ENCODE measurements around the gene SPIN2B.
A peak's percentile ranks its signal among the peaks of the same experiment; 100 is the strongest.
"Not testable (repeated sequence)": the region's sequence is repeated elsewhere in the genome, so short reads cannot be mapped to it uniquely, and the experiment has no call there.

Gene SPIN2B

GRCh38 chrX:57121162-57121755 is at the start of gene SPIN2B:
Gene SPIN2B (minus strand): TSS chrX:57121548.
- DNase-seq (ENCODE audit: low read depth in 1 of 2, low spot score in 1 of 2) = peak; percentile 44 to 61

GRCh38 chrX:57156397-57157049 is 35.2 kb upstream of the SPIN2B start:
- DNase-seq (ENCODE audit: low read depth in 1 of 2, low spot score in 1 of 2) = no peak

- no peak for DNase-seq (ENCODE audit: low read depth in 1 of 2, low spot score in 1 of 2)
Measured at GRCh38 chrX:57155171-57155570, 33.8 kb upstream of the SPIN2B start.

GRCh38 chrX:57152222-57152621 is 30.9 kb upstream of the SPIN2B start:
- DNase-seq (ENCODE audit: low read depth in 1 of 2, low spot score in 1 of 2) = not testable (repeated sequence)

- DNase-seq (ENCODE audit: low read depth in 1 of 2, low spot score in 1 of 2) = no peak
Measured at GRCh38 chrX:57138674-57139073, 17.3 kb upstream of the SPIN2B start.

GRCh38 chrX:57137501-57137900 is 16.2 kb upstream of the SPIN2B start:
- DNase-seq (ENCODE audit: low read depth in 1 of 2, low spot score in 1 of 2) = no peak

GRCh38 chrX:57137073-57137472 is 15.7 kb upstream of the SPIN2B start, which contains the start of gene SPIN2A:
Gene SPIN2A (minus strand): TSS chrX:57137397. CDS start chrX:57136597, 800 bp downstream.
- not testable (repeated sequence) for DNase-seq (ENCODE audit: low read depth in 1 of 2, low spot score in 1 of 2)

GRCh38 chrX:57136589-57136988 is 15.2 kb upstream of the SPIN2B start:
- DNase-seq (ENCODE audit: low read depth in 1 of 2, low spot score in 1 of 2) = not testable (repeated sequence)

- DNase-seq (ENCODE audit: low read depth in 1 of 2, low spot score in 1 of 2) = no peak
Measured at GRCh38 chrX:57135287-57135686, 13.9 kb upstream of the SPIN2B start.

GRCh38 chrX:57134702-57135101 is 13.4 kb upstream of the SPIN2B start:
- DNase-seq (ENCODE audit: low read depth in 1 of 2, low spot score in 1 of 2) = no peak

- no peak for DNase-seq (ENCODE audit: low read depth in 1 of 2, low spot score in 1 of 2)
Measured at GRCh38 chrX:57133706-57134105, 12.4 kb upstream of the SPIN2B start.

- DNase-seq (ENCODE audit: low read depth in 1 of 2, low spot score in 1 of 2) = not testable (repeated sequence)
Measured at GRCh38 chrX:57133284-57133683, 11.9 kb upstream of the SPIN2B start.

- no peak for DNase-seq (ENCODE audit: low read depth in 1 of 2, low spot score in 1 of 2)
Measured at GRCh38 chrX:57132046-57132445, 10.7 kb upstream of the SPIN2B start.

GRCh38 chrX:57121816-57122215 is 468 bp upstream of the SPIN2B start:
- no peak for DNase-seq (ENCODE audit: low read depth in 1 of 2, low spot score in 1 of 2)

GRCh38 chrX:57120619-57121161 is 658 bp downstream of the SPIN2B start:
- not testable (repeated sequence) for DNase-seq (ENCODE audit: low read depth in 1 of 2, low spot score in 1 of 2)

GRCh38 chrX:57119416-57119815 is 1.9 kb downstream of the SPIN2B start:
- DNase-seq (ENCODE audit: low read depth in 1 of 2, low spot score in 1 of 2) = no peak

GRCh38 chrX:57117566-57117965 is 3.8 kb downstream of the SPIN2B start:
- DNase-seq (ENCODE audit: low read depth in 1 of 2, low spot score in 1 of 2) = not testable (repeated sequence)

- DNase-seq (ENCODE audit: low read depth in 1 of 2, low spot score in 1 of 2) = no peak
Measured at GRCh38 chrX:57104921-57105398, 16.4 kb downstream of the SPIN2B start.

GRCh38 chrX:57104406-57104805 is 16.9 kb downstream of the SPIN2B start:
- DNase-seq (ENCODE audit: low read depth in 1 of 2, low spot score in 1 of 2) = no peak

GRCh38 chrX:57103489-57103888 is 17.9 kb downstream of the SPIN2B start:
- no peak for DNase-seq (ENCODE audit: low read depth in 1 of 2, low spot score in 1 of 2)

GRCh38 chrX:57102918-57103317 is 18.4 kb downstream of the SPIN2B start:
- not testable (repeated sequence) for DNase-seq (ENCODE audit: low read depth in 1 of 2, low spot score in 1 of 2)

- no peak for DNase-seq (ENCODE audit: low read depth in 1 of 2, low spot score in 1 of 2)
Measured at GRCh38 chrX:57083143-57083542, 38.2 kb downstream of the SPIN2B start.

All from stimulated activated CD4-positive, alpha-beta T cell treated with anti-CD3 and anti-CD28 coated beads, Interleukin-15, amount 100 ng/mL, for 1 hour (primary cell).